NCI-H510A (cell line): ENCODE data around the gene ARHGAP15.

ENCODE experiments used
- DNase-seq: peaks from one replicate; lab custom pipeline; 2025; lab: John Stamatoyannopoulos, UW

Gene ARHGAP15

DNA sequence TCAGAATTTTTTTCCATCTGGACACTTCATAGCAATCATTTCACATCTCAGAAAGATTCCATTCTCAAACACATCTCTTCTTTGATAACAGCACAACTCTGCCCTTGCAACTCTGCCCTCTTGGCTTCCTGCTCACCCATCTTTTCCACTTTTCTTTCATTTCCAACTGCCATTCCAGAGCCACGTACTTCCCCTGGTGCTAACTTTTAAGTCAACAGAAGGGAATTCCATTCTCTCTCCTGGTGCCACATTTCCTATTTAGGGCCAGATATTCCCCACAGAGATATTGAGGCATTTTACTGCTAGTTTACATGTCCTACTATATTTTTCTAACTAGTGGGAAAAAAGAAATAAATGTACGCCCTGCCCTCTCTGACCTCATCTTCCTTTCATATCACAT, 590.2 kb downstream of the ARHGAP15 start:
- no peak for DNase-seq

DNA sequence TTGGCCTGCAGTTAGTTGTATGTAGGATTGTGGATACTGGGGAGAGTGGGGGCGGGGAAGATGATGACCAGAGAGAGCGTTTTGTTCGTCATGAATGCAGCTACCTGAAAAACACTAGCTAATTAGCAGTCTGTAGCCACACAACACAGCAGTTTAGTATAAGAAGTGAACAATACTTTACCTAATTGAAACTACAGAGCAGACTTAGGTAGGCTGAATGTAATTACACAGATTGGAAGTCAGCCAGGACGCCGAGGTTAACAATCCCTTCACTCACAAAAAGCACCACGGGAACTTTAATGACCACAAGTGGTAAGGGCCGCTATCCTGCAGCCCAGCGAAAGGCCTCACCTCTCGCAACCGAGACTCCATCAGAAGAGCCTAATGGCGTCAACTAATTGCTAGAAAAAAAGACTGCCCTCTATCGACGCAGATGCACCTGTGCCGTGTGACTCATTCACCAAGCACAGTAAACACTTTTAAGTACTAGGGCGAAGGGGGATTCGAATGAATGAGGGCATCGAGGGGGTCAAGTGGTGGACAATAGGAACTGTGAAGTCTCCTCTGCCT, 591.0 kb downstream of the ARHGAP15 start:
- no peak for DNase-seq

DNA sequence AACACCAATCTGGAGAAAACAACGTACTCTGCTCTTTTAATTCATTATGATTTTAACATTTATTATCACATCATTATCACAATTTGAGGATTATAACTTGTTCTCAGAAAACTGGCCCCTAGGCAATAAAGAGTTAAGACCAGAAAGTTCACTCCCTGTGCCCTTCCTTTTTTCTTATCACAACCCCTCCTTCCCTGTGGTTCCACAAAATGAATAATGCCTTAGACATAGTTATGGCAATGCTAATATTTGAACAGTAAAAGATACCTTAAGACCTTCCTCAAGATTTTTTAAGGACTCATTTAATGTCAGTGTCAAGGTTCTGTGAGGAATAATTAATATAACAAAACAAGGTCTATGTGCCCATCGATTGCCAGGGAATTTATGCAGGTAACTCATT, 596.2 kb downstream of the ARHGAP15 start:
- no peak for DNase-seq

DNA sequence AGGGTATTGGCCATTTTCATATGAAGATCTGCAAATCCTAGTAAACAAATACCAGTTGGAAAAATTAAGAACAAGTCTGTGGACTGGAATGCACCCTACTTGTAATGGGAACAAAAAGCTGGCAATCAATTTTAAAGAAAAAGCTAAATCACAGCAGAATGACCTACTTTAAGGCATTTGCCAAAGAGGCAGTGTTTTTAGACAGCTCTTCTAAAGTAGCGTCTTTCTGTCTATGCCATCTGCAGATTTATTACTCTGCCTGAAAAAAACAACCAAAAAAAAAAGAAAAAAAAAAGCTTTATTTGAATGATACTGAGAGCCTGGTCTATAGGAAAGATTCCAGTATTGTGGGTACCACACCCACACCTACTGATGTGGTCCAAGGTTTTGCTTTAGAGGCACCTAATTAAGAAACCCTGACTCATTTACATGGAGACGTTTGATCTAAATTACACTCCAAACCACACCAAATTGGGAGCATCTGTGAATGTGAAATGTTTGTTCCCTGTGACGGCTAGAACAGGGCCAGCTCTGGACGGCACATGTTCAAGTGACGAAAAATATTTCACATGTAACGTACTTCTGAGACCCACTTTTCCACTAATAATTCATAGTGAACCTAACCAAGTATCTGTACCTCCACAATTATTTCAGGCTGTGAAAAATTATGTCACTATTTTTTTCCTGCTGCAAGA, 597.1 kb downstream of the ARHGAP15 start:
- DNase-seq = no peak

DNA sequence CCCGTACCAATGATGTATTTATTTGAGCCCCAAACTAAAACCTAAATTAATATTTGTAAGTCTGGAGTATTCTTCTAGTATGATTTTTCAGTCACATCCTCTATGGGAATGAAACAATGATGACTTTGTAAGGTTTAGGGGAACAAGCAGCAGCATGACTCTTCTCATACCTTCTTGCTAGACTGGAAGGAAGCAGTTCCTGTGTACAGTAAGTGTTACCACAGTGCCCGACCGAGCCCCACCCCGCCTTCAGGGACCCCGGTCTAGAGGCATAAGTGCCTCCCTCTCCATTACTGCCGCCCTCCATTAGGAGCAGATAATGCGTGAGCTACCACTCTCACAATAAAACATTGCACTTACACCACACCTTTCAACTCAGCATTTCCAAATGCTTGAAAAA, 599.3 kb downstream of the ARHGAP15 start:
- DNase-seq = no peak

DNA sequence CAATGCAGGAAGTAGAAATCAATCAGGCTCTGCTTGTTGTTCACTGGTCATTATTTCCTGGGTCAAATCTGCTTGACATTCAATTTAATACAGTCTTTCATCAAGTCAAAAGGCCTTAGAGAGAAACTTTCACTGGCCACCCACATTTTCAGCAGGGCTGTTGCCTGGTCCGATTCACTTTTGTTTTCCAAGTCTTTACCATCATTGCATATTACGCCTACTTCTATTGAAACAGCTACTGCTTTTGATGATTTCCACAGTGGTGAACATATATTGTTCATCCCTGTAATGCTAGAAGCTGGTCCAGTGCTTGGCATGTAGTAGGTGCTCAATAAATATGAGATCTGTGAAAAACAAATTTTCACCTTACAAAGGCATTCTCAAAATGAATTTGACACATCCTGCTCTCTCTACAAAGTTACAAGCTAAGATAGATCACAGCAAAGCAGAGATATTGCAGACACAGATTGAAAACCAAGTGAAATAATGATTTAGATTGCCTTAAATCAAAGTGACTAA, 600.1 kb downstream of the ARHGAP15 start:
- DNase-seq = no peak

DNA sequence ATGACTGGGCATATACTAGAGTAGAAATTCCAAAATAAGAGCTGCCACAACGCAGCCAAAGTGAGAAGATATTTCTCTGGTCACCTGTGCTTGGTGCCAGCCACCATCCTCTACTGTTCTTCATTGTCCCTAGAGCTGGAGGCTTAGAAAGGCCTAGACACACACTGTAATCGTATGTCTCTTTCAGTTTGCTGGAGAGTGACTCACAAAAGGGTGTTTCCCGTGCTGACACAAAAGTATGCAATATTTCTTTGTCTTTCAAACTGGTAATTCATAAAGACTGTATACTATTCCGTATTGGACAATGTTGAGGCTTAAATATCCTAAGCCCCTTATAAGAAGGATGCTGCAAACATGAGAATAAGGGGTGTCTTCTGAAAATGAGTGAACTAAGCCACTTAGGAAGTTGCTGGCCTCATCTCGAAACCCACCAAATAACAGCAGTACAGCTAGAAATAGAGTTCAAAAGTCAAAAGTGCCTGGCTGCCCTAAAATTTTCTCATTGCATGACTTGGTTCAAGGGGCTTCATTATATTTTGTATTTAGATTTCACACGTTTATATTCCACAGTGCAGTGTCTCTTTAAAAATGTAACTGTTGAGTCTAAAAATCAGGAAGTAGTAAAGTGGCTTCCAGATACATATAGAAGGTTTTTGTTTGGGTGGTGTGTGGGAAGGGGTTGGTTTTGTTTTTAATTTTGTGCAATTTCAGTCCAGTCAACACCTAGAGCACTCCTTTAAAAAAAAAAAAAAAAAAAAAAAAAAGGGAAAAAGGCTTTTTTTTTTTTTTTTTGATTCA, 601.1 kb downstream of the ARHGAP15 start:
- no peak for DNase-seq

DNA sequence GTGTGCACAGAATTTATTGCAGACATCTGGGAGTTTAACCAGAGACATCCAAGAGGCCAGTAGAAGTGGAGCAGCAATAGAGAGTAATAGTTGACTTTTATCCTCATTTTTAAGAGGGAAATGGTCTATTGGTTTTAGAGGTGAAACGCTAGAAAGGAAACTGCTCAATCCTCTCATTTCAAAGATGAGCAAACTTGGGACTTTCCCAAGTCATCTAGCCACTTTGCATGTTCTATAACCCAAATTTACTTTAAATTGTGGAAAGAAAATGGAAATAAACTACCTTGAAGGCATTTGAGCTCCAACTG, 601.7 kb downstream of the ARHGAP15 start:
- DNase-seq = no peak

DNA sequence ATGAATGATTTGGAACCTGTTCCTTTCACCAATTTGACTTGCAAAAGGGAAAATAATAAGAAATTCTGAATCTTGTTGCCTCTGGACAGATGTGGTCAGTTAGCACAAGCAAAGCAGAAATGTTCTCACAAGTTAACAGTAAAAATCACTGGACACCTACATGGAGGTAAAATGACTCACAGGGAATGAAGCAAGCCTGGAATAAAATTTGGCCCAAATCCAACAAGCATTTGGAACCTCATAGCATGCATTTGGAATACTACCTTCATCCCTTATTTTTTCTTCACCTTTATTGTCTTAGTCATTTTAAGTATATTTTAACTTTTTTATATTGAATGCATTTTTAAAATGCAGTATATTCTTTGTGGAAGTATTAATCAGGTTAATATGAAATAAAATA, 602.9 kb downstream of the ARHGAP15 start:
- DNase-seq = no peak

DNA sequence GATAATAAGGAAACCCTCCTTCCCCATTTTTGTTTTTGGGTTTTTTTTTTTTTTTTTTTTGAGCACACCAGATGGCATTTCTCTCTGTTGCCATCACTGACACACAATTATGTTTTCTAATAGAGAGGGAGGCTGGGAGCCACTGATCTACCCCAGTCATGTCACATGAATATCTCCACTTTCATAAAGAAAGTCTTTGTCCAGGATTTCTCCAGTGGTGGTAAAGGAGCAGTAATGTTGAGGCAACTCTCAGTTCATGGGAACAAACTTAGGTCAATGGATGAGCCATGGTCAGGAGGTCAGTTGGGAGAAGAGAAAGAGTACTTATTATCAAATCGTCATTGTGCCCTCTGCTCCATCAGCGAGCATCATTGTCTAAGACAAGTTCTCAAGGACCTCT, 603.7 kb downstream of the ARHGAP15 start:
- no peak for DNase-seq

DNA sequence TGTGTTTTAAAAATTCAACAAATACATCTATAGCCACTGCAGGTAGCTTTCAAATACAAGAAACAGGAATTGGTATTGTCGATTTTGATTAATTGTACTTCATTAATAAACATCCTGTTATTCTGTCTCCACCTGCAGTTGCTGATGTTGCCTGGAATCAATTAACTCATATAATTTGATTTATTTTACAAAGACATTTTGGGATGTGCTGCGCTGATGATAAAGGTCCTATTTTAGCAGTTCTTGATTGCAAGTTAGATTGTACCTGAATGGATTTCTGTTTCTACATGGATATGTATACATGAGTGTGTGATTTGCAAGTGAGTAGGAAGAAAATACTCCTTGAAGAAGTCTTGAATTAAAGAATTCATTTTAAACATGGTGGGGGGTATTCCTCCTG, 605.3 kb downstream of the ARHGAP15 start:
- no peak for DNase-seq

DNA sequence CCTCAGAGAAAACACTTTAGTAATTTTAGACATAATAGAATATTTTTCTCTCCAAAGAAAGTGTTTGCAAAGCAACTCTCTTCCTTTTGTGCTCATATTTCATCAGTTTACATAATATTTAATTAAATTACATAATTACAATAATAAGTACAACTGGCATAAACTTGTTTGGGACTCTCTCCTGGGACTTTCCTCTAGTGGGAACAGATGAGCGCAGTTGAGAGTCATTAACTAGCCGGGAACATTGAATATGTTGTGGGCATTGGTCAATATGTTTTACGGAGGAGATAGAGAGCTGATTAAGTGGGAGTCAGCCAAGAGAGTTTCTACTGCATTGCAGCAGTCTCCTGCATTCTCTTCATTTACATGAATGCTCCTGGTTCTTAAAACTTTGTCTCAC, 607.7 kb downstream of the ARHGAP15 start:
- DNase-seq = no peak

DNA sequence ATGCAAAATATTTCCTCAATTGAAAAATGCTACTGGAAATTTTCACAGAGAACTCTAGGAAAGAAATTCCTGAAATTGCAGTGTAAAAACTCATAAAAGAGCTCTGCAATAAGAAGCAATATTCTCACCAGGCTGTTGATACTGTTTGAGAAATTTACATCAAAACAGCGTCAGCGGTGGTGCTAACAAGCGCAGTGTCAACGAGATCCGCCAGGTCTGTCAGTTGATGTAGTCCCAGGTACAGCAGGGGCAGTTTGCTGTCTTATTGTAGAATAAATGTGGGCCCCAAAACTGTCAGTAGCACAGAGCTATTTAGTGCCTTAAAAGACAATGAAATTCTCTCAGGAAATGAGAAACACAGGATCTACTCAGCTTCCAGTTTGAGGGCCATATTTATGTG, 611.2 kb downstream of the ARHGAP15 start:
- DNase-seq = no peak

DNA sequence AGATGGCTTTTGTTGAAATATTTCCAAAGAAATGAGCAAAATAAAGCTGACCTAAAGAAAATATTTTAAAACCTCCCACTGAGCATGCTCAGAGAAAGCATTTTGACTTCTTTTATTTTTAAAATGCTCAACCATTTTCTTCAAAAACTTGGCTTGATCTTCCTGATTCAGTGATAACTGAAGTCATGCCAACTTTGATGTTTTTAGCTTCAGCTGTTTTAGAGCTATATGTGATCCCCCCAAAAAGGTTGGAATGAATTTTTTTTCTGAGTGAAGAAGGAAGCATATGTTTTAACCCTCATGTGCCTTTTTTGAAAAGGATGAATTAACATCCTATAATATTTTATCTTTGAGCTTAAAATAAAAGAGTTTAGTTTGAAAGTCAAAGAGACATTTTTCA, 612.0 kb downstream of the ARHGAP15 start:
- DNase-seq = no peak

DNA sequence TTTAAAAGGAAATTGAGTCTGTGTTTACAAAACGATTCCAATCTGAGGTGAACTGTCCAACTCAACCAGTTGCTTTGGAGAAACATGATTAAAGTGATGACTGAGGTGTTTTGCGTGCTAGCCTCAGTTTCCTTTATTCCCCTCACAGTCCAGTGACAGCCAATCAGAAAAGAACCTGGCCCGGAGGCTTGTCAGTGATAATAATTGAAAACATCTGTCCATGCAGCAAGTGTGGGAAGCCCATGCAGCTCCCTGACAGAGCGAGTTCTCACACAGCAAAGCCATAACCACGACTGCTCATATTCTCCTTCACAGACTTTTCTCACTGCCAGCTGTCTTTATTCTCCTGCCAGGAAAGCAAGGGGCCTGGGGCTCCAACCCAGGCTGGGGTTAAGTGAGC, 613.4 kb downstream of the ARHGAP15 start:
- DNase-seq = no peak

DNA sequence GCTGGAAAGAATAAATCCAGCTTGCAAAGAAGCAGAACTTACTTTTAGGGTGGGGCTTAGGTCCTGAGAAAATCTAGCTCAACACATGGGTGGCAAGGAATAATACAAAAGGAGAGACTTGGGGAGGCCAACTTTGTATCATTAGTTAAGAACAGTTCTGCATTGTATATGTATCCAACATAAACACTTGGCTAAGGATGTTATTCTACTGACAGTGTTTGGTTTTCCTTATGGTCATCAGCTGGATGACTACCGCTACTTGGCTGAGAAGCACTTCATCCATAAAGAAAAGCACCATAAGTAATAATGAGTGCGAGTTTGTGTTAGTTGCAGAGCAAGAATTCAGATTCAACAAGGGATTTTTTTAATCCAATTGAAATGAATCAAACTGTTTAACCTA, 614.9 kb downstream of the ARHGAP15 start:
- no peak for DNase-seq

DNA sequence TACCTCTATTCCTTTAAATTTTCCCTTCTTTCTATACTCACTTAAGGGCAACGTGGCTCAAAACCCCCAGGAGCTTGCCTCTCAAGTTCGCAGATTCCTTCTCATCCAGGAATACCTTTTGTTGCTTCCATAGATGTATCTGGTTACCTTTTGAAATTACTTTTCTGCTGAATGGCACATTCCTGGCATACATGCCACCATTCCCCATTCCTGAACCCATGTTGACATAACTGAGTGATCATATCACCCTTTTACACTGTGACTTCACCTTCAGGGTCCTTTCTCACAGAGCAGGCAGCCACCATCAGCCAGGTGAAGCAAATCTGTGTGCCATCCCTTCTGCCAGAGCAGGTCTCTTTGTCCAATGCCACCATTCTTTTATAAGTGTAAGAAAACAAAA, 615.8 kb downstream of the ARHGAP15 start:
- DNase-seq = no peak

DNA sequence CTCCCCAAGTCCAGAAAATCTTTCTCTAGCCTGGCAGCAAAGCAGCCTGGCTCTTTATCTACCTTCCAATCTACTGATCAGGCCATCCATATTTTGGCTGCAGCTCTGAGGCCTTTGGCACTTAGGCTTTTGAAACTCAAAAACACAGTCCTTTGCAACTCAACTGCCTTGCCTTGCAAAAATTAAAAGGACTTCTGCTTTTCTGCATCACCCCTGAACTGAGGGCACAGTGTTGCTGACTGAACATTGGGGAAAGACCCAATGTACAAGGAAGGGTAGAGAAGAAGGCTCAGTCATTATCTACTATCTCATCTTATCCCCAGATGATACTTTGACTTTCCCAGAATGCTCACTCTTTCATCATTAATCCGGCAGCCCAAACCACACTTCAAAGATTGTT, 625.5 kb downstream of the ARHGAP15 start:
- no peak for DNase-seq

DNA sequence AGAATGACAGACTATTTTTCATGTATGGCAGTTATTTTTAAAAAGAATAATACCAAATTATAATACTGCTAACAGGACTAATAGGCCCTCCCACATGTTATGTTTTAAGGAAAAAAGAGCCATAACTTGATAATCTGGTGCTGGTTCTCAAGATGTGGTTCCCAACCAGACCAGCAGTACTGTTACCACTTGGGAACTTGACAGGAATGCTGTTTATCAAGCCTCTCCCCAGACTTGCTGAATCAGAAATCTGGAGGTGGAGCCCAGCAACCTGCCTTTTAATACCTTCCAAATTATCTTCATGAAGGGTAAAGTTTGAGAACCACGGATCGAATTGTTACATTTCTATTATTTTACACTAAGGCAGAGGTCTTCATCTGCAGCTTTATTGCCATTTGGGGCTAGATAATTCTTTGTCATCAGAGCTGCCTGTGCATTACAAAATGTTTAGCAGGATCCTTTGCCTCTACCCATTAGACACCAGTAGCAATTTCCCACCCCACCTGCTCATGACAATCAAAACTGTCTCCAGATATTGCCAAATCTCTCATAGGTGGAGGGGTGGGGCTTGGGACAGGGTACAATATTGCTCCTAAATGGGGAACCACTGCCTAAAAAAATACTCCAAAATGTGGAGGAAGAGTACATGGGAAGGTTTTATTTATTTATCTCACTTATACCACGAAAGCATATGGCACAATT, 629.6 kb downstream of the ARHGAP15 start:
- DNase-seq = no peak

DNA sequence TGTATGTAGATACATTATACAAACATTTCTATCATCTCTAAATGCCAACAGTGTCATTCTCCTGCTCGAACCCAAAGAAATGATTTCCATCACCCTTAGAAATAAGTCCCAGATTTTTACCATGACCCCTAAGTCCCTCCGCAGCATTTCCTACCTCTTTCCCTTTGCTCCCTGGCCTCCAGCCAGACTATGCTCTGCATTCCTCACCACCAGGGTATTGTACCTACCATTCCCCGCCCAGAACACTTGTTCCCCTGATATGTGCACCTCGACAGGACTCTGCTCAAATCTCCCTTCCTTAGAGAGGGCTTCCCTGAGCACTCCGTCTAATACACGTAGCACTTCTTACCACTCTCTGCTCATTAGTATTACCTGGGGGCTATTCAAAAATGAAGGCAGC, 630.2 kb downstream of the ARHGAP15 start:
- no peak for DNase-seq

DNA sequence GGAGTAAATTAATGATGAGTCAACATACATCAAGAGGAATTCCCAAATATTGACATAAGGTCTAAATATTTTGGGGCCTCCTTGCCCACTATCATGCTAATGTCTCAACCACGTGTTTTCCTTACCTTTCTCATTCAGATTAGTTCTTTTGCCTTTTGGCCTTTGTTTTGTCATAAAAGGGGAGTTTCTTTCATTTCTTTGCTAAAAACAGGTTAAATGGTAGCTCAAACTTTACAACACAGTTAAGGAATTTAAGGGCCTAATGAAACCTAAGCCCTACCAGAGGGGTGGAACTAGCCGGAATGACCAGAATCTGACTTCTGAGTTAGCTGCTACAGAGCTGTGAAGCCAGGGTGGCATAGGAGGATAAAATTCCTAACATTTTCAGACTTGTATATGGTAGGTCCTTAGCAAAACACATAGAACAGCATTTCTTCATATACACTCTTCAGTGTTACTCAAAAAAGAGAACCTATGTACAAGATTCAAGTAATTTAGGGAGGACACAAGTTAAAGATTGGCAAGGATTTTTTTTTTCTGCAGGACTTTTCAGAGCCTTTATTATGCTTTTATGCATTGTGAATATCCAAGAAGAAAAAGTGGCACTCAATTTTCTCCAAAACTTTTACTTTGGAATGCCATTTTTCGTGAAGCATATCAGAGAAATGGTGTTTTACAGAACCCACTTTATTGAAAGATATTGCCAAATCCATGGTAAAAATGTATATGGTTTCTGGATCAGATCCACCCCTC, 633.1 kb downstream of the ARHGAP15 start:
- no peak for DNase-seq

DNA sequence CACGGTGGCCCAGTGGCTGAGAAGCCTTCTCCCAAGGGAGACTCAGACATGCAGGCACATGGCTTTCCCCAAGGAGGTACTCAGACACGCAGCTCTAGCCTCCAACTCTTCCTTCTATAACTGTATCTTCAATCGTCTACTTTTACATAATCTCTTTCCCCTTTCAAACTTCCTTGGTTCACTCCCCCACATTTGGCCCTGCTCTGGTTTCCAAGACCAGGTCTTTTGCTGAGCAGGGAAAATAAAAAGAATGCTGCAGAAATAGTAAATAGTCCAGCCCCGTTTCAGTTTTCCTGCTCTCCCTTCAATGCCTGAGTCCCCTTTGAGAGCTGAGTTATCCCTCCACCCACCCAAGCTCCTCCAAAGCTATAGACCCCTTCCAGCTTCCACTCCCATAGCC, 635.0 kb downstream of the ARHGAP15 start:
- DNase-seq = no peak
